LNCAP (cell line): ENCODE data around the gene PTPN3.

Source experiments
- TF ChIP-seq, protein P1 (sequence below): fragments of 450-650 bp; IDR thresholded peaks from 2 replicates; pipeline ENCODE4 v1.5.1; 2017; ENCODE audit warnings: mild to moderate bottlenecking

The PTPN3 gene

DNA sequence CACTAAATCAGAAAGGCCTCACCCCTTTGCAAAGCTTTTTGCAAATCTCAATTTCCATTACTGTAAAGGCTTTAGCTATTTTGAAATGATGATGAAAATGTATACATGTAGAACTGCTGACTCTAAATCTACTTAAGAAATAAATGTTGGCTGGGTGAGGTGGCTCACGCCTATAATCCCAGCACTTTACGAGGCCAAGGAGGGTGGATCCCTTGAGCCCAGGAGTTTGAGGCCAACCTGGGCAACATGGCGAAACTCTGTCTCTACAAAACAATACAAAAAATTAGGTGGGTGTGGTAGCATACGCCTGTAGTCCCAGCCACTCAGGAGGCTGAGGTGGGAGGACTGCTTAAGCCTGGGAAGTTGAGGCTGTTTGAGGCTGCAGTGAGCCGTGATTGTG, 64.6 kb downstream of the PTPN3 start:
- TF ChIP-seq, protein P1, sequence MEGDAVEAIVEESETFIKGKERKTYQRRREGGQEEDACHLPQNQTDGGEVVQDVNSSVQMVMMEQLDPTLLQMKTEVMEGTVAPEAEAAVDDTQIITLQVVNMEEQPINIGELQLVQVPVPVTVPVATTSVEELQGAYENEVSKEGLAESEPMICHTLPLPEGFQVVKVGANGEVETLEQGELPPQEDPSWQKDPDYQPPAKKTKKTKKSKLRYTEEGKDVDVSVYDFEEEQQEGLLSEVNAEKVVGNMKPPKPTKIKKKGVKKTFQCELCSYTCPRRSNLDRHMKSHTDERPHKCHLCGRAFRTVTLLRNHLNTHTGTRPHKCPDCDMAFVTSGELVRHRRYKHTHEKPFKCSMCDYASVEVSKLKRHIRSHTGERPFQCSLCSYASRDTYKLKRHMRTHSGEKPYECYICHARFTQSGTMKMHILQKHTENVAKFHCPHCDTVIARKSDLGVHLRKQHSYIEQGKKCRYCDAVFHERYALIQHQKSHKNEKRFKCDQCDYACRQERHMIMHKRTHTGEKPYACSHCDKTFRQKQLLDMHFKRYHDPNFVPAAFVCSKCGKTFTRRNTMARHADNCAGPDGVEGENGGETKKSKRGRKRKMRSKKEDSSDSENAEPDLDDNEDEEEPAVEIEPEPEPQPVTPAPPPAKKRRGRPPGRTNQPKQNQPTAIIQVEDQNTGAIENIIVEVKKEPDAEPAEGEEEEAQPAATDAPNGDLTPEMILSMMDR, result no peak

DNA sequence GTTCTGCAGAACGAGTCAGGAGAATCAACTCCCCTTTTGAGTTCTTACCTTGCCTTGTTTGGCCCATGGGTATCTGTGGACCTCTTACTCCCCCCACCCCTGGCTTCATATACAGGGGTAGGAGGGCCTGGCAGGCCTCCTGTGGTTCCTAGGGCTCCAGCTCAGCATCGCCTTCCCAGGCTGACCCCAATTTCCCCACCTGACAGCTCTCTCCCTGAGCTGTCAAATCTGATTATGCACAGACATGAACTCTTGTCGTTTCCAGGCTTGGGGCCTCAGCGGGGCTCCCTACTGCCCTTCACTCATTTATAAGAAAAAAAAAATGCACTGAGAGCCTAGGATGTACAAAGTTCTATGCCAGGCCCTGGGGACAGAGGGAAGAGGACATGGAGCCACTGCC, 67.9 kb downstream of the PTPN3 start:
- TF ChIP-seq, protein P1, result no peak

DNA sequence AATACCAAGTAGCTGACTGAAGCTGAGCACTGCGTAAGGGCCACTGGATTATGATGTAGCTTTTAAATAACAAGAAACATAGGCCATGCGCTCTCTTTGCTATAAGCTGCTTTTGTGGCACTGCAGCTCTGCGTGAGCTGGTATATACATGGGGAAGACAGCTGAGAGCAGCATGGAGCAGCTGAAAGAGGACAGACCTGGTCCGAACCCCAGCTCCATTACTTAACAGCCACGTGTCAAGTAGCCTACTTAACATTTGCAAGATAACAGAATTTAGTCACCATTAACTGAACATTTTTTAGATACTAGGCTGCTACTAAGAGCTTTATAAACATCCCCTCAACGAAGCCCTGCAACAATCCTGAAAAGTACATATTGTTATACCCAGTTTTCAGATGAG, 69.3 kb downstream of the PTPN3 start:
- TF ChIP-seq, protein P1, result no peak

DNA sequence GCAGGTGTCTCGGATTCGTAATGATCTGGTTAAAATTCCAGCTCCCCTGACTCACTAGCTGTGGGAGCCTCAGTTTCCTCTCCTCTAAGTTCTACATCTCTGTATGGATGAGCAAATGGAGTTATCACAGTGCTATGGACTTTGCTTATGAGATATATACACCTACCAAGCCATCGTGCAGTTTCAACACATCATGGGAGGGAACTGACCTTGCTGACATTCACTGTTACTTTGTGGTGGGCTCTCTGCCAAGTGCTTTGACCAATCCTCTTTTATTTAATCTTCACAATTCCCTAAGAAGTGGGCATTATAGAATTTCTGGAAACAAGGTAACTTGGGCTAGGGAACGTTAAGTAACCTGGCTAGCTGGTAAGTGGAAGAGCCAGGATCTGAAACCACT, 70.2 kb downstream of the PTPN3 start:
- TF ChIP-seq, protein P1, result no peak

GRCh38 chr9:109426626-109427402, 71.3 kb downstream of the PTPN3 start:
- TF ChIP-seq, protein P1, result no peak

DNA sequence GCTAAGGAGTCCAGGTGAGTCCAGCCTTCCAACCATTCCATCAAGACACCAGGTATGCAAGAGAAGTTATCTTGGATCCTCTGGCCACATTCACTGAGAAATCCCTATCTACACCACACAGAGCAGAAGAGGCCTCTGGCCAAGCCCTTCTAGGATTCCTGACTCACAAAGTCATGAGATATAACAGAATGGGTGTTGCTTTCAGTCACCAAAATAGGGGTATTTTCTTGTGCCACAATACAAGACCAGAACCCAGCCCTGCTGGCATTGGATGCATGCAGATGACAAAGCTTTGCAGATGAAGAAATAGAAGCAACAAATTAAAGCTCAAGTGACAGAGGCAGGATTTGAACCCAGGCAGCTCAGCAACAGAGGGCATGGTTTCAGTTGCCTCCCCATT, 73.5 kb downstream of the PTPN3 start:
- TF ChIP-seq, protein P1, result no peak

- TF ChIP-seq, protein P1, result no peak
Measured at GRCh38 chr9:109423877-109424276, 74.2 kb downstream of the PTPN3 start.

DNA sequence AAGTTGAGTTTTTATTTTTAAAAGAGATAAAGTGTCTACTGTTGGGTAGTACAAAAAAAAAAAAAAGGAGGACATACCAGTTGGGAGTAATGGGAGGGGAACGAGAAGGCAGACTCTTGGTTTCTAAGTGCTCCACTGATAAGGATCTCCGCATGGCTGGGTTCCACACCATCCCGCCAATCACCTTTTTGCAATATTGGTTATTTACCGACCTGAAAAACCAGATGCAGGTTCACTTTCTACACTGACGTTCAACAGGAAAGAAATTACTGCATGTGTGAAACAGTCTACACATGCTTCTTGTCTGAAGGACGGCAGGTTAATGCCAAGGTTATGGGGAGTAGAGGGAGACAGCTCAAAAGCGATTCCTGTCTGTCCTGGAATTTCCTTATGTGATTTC, 75.5 kb downstream of the PTPN3 start:
- TF ChIP-seq, protein P1, result no peak
